Measurements from ENCODE around the gene CTSW.
"Not testable (repeated sequence)": the region's sequence is repeated elsewhere in the genome, so short reads cannot be mapped to it uniquely, and the experiment has no call there.

The CTSW gene, protein sequence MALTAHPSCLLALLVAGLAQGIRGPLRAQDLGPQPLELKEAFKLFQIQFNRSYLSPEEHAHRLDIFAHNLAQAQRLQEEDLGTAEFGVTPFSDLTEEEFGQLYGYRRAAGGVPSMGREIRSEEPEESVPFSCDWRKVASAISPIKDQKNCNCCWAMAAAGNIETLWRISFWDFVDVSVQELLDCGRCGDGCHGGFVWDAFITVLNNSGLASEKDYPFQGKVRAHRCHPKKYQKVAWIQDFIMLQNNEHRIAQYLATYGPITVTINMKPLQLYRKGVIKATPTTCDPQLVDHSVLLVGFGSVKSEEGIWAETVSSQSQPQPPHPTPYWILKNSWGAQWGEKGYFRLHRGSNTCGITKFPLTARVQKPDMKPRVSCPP

DNA sequence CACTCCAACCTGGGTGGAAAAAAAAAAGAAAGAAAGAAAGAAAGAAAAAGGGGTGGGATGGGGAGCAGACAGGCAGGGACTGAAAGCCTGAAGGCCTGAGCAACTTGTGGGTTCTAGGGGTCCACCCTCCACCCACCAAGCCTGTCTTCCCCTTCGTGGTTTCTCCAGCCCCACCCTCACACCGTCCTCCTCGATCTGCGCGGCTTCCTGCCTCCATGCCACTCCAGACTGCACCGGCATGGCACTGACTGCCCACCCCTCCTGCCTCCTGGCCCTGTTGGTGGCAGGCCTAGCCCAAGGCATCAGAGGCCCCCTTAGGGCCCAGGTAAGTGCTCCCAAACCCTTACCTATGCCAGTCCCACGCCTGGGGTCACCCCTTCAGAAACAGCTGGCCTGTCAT lies at the start of gene CTSW:
TSS of gene CTSW (plus strand) at position 221 of the 400 bp plus-strand sequence. CDS start at position 239, 18 bp downstream.
- FAIRE-seq, result no peak
- no peak for DNase-seq (ENCODE audit: low spot score)

DNA sequence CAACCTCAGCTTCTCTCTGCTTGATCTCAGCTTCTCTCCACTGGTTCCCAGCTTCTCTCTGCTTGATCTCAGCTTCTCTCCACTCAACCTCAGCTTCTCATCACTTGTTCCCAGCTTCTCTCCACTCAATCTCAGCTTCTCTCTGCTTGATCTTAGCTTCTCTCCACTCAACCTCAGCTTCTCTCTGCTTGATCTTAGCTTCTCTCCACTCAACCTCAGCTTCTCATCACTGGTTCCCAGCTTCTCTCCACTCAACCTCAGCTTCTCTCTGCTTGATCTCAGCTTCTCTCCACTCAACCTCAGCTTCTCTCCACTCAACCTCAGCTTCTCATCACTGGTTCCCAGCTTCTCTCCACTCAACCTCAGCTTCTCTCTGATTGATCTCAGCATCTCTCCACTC lies 47.4 kb upstream of the CTSW start:
- not testable (repeated sequence) for DNase-seq (ENCODE audit: low spot score); FAIRE-seq

DNA sequence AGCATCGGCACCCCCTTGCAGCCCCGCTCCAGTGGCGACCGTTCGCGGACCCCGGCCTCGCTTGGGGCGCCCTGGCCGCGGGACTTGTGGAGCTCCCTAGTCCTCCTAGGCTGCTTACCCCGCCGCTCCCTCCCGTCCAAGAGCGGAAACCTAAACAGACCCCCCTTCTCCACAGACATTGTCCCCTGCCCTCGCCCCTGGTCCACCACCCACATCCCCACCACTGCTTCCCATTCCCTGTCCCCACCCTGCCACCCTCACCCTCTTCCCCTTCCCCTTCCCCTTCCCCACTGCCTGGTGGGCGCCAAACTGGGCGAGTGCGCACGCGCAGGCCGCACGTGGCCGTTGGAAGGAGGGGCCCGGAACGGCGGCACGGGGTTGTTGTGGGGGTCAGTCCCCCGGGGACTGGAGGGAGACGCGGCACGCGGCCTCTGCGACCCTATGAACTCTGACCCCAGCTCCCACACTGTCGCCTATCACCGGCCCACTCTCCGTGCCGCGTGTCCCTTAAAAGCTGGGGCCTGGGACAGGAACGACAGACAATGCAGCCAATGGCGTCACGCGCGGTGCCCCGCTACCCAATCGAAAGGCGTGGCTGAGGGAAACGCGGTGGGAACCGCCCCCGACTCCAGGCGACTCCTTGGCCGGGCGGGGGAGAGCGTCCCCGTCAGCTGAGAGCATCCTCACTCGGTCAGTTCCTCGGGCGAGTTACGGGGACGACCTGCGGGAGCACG lies 46.2 kb upstream of the CTSW start, which contains the start of gene SNX32:
TSS of gene SNX32 (plus strand) at position 667 of the 734 bp plus-strand sequence. CDS start 103 bp downstream, outside the sequence.
- DNase-seq (ENCODE audit: low spot score), result no peak
- FAIRE-seq, result no peak

DNA sequence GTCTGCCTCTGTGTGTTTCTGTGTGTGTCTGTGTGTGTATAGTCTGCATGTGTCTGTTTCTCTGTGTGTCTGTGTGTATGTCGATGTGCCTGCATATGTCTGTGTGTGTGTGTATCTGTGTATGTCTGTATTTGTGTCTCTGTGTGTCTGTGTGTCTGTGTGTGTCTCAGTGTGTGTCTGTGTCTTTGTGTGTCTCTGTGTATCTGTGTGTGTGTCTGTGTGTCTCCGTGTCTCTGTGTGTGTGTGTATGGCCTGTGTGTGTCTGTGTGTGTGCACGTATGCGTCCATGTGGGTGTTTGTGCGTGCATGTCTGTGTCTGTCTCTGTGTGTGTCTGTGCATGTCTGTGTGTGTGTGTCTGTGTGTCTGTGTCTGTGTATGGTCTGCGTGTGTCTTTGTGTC lies 45.4 kb upstream of the CTSW start:
- DNase-seq (ENCODE audit: low spot score) (no peak), FAIRE-seq (no peak)

DNA sequence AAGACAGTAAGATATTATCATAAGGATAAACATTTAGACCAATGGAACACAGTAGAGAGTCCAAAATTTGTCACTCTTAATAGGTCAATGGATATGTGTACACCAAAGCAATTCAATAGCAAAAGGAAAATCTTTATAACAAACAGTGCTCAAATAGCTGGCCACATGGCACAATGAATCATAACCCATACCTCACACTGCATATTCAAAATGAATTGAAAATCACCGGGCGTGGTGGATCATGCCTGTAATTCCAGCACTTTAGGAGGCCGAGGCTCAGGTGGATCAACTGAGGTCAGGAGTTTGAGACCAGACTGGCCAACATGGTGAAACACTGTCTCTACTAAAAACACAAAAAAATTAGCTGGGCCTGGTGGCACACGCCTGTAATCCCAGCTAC lies 37.5 kb upstream of the CTSW start:
- FAIRE-seq (no peak), DNase-seq (ENCODE audit: low spot score) (no peak)

DNA sequence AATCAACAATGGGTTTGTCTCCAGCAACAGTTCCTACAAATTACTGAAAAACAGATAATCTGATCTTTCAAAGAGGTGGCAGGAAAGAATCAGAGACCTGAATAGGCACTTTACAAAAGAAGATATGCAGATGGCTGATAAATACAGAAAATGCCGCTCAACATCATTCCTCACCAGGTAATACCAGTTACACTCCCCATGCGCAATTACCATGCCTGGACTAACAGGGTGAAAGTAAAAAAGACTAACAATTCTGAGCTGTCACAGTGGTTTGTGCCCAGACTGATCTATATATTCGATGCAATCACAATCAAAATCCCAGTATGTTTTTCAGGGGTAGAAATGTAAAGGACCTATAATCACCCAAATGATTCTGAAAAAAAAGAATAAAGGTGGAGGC lies 35.8 kb upstream of the CTSW start:
- no peak for DNase-seq (ENCODE audit: low spot score)
- FAIRE-seq, result no peak

DNA sequence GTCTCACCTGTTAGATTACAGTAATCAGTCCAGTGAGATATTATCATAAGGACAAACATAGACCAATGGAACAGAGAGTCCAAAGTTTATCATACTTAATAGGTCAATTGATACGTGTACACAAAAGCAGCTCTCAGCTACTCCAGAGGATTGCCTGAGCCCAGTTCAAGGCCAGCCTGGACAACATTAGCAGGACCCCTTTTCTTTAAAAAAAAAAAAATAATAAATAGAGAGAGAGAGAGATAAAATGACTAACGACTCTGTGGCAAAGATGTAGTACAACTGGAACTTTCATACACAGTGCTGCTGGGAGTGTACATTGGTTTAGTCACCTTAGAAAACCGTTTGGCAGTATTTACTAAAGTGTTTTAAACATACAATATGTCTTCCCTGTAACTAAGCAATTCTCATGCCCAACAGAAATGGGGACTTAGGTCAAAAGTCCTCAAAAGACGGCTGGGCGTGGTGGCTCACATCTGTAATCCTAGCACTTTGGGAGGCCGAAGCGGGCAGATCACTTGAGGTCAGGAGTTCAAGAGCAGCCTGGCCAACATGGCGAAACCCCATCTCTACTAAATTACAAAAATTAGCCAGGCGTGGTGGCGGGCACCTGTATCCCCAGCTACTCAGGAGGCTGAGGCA lies 35.3 kb upstream of the CTSW start:
- FAIRE-seq, result no peak
- no peak for DNase-seq (ENCODE audit: low spot score)

DNA sequence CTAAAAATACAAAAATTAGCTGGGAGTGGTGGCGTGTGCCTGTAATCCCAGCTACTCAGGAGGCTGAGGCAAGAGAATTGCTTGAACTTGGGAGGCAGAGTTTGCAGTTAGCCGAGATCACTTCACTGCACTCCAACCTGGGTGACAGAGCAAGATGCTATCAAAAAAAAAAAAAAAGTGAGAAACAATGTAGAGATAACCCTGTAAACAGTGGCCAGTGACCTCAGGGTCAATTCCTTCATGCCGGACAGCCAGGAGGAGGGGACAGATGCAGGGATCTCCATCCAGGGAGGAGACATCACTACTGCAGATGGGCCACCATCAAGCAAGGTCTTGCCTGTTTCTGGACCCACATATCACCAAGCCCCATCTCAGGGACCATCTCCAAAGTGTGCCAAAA lies 31.9 kb upstream of the CTSW start:
- FAIRE-seq, result no peak
- DNase-seq (ENCODE audit: low spot score), result no peak

DNA sequence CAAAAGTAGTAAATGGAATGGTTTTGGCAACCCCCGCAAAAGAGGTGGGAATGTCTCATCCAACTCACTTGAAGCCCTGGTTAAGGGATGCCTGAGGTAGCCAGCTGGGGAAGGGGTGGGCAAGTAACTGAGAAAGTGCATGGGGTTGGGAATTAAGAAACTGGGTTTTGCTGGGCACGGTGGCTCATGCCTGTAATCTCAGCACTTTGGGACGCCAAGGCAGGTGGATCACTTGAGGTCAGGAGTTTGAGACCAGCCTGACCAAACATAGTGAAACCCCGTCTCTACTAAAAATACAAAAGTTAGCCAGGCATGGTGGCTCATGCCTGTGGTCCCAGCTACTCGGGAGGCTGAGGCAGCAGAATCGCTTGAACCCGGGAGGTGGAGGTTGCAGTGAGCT lies 30.9 kb upstream of the CTSW start:
- FAIRE-seq; DNase-seq (ENCODE audit: low spot score): not testable (repeated sequence)

DNA sequence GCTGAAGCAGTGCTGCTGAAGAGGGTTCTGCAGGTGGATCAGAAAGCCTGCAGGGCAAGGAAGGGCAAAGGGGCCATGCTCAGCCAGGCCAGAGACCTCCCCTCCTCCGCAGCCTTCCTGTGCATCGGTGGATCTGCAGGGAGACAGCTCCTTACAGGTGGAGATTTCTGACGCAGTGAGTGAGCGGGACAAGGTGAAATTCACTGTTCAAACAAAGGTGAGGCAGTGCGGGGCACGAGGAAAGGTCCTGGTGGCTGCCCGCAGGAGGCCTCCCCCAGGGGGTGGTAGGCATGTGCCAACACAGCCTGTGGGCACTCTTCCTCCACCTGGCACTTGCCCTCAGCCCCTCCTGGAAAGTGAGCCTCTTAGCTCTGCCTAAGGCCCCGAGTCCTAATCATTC lies 30.3 kb upstream of the CTSW start:
- DNase-seq (ENCODE audit: low spot score) (no peak), FAIRE-seq (no peak)

DNA sequence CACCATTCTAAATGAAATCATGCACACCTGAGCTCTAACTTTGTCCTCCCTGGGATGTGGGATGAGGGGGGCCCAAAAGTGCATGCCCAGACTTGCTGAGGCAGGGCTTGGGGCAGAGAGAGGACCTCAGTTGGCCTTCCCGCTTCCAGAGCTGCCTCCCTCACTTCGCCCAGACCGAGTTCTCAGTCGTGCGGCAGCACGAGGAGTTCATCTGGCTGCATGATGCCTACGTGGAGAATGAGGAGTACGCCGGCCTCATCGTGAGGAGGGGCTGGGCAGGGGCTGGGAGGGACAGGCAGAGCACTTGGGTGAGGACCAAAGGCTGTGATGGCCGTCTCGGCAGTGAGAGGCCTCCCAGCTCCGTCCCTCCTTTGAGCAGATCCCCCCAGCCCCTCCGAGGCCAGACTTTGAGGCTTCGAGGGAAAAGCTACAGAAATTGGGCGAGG lies 29.8 kb upstream of the CTSW start:
- DNase-seq (ENCODE audit: low spot score), result no peak
- FAIRE-seq, result no peak

DNA sequence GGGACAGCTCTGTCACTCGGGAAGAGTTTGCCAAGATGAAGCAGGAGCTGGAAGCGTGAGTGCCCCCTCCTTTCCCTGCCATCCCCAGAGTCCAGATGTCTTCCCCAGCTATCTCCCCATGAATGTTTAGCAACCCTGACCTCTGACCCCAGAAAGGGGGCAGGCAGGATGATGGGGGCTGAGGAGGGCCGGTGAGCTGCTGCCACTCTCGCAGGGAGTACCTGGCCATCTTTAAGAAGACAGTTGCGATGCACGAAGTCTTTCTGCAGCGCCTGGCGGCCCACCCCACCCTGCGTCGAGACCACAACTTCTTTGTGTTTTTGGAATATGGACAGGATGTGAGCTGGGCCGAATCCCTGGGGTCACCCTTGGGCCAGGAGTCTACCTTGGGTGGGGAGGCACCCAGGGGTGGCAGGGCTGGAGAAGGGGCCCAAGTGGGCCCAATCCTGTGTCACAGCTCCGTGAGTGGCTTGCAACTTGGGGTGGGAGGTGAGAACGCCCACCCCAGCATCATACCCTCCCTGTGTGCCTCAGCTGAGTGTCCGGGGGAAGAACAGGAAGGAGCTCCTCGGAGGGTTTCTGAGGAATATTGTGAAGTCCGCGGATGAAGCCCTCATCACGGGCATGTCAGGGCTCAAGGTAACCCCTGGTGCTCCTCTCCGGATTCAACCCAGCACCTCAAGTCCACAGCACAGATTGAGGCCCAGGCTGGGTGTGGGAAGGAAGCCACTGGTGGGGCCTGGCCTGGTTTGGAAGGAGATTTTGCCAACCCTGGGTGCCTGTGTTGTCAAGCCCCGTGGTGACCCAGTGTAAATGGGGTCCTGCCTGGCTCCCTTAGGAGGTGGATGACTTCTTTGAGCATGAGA lies 29.2 kb upstream of the CTSW start:
- no peak for FAIRE-seq

DNA sequence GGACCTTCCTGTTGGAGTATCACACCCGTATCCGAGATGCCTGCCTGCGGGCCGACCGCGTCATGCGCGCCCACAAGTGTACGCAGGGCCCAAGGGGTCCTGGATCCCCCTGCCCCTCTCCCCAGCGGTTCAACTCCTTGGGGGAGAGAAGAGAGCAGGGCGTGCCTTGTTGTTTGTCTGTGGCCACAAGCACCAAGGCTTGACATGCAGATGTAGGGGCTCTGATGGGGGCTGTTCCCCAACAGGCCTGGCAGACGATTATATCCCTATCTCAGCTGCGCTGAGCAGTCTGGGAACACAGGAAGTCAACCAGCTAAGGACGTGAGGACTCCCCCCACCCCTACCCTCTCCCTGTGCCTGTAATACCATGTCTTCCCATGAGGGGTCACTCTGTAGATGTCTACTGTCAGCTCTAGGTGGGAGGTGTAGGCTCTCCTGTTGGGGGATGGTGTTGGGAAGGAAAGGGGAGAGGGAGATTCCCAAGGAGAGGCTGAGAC lies 28.5 kb upstream of the CTSW start:
- FAIRE-seq, result no peak
- peak; percentile 53 for DNase-seq (ENCODE audit: low spot score)

More for the DNA sequence above, 29.2 kb upstream of the CTSW start:
- DNase-seq (ENCODE audit: low spot score), result no peak

DNA sequence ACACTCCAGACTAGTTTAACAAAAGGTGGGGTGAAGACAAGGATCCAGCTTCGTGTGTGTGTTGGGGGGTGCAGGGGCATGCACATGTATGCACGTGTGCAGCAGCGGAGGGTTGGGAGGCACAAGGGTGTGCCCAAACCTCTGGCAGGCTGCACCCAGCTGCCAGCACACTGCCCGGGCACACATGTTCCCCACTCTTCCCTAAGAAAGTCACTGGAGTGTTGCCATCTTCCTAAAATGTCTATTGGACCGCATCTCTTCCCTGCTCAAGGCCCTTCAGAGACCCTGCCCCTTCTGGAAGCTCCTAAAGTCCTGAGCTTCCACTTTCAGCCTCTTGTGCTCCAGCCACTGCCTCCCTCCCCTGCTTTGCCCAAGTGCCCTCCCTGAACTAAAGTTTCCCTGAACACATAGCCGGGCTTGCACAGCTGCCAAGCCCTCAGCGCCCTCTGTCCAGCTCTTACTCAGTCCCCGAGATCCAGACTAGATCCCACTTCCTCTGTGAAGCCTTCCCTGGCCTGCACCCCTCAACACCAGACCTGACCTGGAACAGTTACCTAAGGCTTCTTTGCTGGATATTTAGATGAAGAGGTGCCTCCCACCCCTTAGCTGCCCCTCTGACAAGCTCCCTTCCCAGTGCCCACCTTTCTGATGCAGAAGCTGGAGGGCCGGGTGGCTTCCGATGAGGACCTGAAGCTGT lies 27.7 kb upstream of the CTSW start:
- no peak for FAIRE-seq
- DNase-seq (ENCODE audit: low spot score), result no peak

DNA sequence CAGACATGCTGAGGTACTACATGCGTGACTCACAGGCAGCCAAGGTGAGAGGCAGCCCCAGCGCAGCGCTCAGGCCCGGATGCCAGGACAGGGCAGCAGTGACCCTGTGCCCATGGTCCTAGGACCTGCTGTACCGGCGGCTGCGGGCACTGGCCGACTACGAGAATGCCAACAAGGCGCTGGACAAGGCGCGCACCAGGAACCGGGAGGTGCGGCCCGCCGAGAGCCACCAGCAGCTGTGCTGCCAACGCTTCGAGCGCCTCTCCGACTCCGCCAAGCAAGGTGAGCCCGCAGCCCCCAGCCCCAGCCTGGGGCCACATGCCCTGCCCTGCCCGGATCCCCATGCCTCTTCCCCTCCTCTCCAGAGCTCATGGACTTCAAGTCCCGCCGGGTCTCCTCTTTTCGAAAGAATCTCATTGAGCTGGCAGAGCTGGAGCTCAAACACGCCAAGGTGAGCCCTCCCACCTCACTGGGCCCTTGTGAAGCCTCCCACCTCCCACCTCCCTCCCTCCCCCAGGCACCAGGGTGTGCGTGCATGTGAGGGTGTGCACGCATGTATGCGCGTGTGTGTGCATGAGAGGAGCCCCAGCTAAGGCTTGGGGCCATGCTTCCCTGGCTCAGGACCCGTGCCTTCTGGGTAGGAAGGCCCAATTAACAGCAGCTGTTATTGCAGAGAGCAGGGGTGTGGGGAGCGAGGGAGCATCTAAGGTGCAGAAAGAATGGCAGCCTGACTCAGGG lies 27.0 kb upstream of the CTSW start:
- DNase-seq (ENCODE audit: low spot score) (no peak), FAIRE-seq (no peak)

DNA sequence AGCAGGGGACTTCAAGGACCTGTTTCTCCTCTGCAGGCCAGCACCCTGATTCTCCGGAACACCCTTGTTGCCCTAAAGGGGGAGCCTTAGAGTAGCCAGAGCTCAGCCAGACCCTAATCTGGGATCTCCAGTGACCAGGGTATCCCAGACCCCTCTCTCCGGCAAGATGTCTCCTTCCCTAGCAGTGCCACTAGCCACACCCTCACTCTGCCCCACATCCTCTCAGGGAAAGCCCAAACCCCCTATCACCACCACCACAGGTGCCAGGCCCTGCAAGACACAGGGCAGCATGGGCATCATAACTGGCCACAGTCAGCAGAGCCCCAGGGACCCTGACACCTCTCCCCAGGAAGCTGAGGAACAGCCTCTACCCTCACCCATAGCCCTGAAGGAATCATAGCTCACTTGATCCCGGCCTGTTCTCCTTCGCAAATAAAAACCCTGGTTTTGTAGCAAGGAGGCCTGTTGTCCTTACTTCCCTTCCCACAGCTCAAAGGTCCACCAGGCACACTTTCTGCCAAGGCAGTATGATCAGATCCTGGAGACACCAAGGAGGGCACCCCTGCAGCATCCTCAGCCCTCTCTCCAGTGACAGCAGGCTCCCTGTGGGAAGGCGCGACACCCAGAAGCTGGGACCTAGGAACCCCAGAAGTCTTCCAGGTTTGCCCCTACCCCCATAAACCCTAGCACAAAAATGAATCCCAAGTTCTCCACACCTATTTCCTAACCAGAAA lies 26.2 kb upstream of the CTSW start:
- FAIRE-seq, result no peak
- no peak for DNase-seq (ENCODE audit: low spot score)

DNA sequence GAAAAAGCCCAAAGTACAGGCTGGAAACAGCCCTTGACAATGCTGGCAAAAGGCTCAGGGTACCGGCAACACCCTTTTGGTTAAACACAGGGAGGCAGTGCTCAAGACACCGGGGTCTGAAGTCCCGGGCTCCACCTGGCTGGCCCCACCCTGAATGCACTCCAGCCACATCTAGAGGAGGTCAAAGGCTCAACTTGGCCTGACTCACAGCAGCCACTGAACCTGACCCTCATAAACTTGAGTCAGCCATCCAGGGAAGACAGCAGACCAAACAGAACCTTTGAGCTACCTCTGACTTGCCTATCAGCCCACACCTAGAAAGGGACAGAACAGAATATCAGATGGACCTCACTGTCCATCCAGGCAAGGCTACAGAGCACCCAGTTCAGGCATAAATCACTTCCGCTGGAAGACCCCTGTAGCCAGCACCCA lies 25.5 kb upstream of the CTSW start:
- FAIRE-seq, result no peak
- DNase-seq (ENCODE audit: low spot score), result no peak

DNA sequence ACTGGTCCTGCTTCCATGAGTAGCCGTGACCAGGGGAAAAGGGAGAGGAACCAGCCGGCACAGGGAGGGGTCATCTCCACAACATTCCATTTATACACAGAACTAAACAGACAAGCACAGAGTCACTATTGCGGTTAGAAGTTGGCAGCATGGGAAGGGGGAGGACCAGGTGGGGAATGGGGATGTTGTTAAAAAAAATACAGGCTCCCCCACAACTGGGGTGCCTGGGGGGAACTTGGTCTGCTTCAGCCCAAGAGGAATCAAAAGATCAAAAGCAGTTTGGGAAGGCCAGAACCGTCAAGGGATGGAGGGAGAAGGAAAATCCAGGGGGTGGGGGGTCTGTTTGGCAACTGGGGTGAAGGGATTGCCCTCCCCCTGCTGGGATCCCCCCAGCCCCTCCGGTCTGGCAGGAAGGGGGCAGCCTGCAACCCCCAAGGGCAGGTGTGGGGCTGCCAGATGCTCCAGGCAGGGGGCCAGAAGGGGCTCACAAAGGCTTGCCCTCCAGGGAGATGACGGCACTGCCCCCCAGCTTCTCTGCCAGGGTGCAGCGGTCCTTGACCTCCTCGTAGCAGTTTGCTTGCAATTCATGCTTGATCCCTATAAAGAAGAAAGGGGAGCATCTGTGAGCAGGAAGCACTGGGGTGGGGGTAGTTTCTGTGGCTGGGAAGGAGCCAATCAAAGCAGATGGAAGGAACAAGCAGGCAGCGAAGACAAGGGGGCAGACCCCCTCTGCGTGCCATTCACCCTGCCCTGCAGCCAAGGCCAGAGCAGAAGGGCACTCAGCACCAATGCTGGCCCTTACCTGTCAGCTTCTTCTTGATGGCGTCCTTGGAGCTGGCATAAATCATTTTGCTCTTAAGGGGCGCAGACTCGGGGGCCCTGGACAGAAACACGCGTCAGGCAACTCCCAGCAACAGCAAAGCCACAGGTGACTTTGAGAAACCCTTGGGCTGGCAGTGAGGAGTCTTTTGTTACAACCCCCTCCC lies 24.5 kb upstream of the CTSW start:
- FAIRE-seq, result no peak
- no peak for DNase-seq (ENCODE audit: low spot score)

All from RCC 7860 (cell line).